Fibroblast of peridontal ligament (primary cell): ENCODE measurements around the gene JSRP1.

Source experiments
- DNase-seq: peaks from one replicate; pipeline ENCODE4 v3.0.0-alpha.2; 2010; ENCODE audit errors: extremely low read depth

The JSRP1 gene

GRCh38 chr19:2255982-2256685 is at the start of gene JSRP1:
TSS of gene JSRP1 (minus strand) at chr19:2256417. CDS start at chr19:2255314, 1,103 bp downstream.
- no peak for DNase-seq

DNA sequence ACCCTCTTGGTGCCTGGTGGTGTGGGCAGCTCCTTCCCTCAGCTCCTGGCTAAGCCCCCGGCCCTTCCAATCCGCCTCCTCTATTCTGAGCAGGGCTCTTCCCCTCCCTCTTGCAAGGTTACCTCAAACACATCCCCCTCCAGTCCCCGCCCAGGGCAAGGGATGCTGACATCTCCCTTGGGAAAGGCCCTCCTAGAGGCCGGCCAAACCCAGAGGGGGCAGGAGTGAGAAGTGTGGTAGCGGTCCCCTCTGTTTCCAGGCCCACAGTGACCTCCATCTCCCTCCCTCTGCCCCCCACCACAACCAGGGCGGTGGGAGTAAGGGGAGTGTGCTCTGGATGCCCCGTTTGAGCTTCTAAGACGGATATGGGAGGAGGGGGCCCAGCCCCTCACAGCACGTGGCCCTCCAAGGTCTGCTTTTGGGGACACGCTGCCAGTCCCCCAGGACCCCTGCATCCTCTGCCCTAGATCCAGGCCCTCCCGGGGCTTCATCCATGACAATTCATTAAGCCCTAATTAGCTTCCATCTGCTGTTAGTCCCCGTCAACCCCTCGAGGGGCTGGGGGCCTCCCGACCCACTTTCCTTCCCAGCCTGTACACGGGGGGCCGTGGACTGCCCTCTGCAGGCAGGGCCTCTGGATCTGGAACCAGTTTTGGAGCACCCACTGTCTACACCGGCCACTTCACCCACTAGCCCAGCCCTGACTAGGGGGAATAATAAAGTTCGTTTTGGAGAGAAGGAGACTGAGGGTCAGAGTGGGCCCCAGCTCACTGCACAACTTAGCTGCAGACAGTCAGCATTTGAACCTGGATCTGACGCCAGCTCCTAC is 49.4 kb upstream of the JSRP1 start:
- DNase-seq, result no peak

- DNase-seq, result no peak
These were observed 47.1 kb upstream of the JSRP1 start for GRCh38 chr19:2303211-2303798.

- DNase-seq, result peak; percentile 31
These were observed 46.3 kb upstream of the JSRP1 start for GRCh38 chr19:2302319-2303210.

DNA sequence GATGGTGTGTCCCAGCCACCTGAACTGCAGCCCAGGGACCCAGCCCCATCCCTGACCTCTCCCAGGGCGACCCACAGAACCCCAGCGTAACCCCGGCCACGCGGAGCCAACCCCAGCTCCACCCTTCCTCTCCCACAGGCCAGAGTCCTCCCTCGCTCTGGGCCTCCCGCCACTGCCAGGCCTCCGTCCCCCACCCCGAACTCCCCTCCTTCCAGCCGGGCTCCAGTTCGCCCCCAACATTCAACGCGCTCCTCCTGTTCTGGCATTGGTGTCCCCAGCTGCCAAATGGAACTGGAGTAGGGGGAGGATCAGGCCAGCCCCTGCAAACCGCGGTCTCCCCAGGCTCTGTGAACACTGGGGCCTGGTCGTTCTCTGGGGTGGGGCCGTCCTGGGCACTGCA is 44.3 kb upstream of the JSRP1 start:
- no peak for DNase-seq

DNA sequence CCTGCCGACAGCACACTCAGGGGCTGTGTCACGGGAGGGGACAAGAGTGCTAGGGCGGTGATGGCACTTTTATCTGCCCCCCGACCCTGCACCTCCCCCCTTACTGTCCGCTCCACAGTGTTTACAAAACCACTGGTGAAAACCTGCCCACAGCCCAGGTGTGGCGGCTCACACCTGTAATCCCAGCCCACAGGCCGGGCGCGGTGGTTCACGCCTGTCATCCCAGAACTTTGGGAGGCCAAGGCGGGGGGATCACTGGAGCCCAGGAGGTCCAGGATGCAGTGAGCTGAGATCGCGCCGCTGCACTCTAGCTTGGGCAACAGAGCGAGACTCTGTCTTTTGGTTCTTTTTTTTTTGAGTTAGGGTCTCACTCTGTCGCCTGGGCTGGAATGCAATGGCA is 39.9 kb upstream of the JSRP1 start:
- no peak for DNase-seq

DNA sequence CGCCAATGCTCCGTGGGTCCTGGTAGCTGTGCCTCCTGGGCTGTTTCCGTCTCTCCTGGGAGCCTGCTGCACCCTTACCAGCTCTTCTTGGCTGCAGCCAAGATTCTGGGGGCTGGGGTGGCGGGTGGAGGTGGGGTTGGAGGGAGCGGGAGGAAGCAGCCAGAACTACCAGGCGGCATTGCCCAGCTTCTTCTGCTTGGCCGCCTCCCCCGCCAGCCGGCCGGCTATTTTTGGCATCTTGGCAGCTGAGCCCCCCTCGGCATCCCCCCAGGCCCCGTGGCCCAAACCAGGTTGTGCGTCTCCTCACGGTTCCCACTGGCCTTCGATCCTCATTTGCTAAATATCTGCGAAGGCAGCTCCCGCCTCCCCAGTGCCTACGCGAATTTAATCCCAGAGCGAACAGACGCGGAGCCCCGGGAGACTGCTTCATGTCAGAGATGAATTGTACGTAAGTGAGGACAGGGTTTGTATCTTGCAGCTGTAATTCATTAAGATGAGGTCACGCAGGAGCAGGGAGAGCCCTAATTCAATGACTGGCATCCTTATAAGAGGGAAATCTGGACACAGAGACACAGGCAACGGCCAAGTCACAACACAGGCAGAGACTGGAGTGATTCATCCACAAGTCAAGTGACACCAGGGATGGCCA is 38.6 kb upstream of the JSRP1 start:
- DNase-seq, result peak; percentile 91

DNA sequence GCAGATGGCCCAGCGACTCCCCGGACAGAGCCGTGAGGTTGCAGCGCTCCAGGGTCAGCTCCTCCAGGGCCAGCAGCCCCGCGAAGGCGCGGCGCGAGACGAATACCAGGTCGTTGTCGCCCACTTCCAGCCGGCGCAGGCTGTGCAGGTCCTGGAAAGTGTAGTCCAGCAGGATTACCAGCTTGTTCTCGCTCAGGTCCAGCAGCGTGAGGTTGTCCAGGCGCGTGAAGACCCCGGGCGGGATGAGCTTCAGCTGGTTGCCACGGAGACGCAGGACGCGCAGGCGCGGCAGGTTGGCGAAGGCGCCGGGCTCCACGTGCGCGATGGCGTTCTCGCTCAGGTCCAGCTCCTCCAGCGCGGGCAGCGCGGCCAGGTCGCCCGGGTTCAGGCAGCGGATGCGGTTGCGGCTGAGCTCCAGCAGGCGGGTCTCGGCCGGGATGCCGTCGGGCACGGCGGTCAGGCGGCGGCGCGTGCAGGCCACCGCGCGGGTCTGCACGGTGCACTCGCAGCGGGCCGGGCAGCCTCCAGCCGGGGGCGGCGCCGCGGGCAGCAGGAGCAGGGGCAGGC is 35.1 kb upstream of the JSRP1 start:
- no peak for DNase-seq

DNA sequence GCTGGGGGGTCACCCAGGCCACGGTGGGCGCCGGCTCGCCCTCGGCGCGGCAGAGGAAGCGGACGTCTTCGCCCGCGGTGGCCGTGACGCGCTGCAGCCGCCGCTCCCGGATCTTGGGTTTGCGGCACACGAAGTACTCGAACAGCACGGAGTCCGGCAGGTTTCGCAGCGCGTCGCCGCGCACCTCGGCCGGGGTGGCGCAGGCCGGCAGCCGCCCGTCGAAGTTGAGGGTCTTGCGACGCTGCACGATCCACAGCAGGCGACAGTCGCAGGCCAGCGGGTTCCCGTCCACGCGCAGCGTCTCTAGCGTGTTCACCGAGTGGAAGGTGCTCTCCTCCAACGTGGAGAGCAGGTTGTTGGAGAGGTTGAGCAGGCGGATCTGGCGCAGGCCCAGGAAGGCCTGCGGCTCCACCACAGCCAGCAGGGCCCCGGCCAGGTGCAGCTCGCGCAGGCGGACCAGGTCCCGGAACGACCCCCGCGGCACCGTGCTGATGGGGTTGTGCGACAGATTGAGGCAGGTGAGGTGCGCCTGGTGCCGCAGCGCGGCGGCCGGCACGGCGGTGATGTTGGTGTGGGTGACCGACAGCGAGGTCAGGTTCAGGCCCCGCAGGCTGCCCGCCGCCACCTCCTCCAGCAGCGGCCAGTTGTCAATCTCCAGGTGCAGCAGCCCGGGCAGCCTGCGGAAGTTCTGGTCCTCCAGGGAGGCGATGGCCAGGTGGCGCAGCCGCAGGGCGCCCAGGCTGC is 34.4 kb upstream of the JSRP1 start:
- DNase-seq, result no peak

DNA sequence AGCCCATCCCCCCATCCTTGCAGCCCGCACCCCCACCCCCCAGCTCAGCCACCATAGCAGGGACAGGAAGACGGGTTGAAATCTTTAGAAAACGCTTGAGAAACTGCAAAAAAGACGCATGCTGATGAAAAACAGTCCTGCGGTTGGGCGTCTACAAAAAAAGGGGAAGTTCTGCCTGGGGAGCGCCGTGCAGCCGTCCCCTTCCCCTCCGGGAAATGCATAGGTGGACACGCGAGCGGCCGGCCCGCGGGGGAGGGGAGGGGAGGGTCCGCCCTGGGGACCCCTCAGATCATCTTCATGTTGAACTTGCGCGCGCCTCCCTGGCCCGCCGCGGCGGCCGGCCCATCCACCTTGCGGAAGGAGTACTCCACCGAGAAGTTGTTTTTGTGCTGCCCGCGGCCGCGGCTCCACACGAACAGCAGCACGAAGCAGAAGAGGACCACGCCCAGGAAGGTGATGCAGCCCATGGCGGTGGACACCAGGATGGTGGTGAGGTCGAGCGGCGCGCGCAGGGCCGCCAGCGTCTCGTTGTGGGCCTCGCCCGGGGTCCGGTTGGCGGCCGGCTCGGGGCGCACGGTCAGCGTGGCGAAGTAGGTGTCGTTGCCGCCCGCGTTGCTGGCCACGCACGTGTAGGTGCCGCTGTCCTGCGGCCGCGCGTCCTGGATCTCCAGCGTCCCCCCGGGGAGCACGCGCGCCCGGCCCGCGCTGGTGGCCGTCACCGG is 33.7 kb upstream of the JSRP1 start:
- DNase-seq, result no peak

DNA sequence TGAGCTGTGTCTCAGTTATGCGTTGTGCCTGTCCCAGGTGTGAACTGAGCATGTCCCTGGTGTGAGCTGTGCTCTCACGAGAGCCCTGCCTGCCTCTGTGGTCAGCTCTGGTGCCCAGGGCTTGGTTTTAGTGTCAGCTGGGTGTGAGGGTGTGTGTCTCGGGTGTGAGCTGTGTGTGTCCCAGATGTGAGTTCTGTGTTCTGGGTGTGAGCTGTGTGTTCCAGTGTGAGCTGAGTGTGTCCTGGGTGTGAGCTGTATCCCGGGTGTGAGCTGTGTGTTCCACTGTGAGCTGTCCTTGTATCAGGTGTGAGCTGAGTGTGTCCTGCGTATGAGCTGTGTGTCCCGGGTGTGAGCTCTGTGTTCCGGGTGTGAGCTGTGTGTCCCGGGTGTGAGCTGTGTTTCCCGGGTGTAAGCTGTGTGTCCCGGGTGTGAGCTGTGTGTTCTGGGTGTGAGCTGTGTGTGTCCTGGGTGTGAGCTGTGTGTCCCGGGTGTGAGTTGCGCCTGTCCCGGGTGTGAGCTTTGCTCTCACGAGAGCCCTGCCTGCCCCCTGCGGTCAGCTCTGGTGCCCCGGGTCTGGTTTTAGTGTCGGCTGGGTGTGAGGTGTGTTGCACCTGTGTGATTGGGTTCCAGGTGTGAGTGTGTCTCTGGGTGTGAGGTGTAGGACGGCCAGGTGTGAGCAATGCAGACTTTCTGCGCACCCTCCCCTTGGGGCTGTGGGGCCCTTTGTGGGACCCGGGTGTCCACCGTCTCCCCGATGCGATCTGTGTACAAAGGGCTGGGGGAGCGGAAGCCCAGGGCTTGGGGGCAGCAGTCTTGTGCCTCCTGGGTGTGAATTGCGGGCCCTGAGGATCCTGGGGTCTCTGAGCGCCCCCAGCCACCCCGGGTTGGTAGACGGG is 32.8 kb upstream of the JSRP1 start:
- DNase-seq, result no peak

DNA sequence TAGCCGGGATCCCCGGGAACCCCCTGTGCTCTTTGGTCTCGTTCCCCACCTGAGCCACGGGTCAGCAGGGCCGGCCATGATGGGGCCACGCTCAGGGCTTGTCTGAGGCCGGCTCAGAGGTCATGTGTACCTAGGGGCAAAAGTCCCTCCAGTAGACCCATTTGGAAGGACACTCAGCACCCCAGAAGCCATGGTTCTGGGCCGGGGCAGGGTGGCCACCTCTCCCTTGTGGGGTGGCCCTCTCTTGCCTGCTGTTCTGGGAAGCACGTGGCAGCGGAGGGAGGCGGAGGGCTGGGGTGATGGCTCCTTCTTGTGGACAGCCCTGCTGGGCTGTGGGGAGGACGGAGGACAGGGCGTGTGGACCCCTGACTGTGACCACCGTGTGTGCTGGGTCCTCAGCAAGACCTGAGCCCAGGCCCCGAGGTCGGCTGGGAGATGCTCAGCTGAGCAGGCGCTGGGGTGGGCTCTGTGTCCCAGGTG is 32.2 kb upstream of the JSRP1 start:
- no peak for DNase-seq

- DNase-seq, result no peak
These were observed 31.5 kb upstream of the JSRP1 start for GRCh38 chr19:2287585-2288337.

DNA sequence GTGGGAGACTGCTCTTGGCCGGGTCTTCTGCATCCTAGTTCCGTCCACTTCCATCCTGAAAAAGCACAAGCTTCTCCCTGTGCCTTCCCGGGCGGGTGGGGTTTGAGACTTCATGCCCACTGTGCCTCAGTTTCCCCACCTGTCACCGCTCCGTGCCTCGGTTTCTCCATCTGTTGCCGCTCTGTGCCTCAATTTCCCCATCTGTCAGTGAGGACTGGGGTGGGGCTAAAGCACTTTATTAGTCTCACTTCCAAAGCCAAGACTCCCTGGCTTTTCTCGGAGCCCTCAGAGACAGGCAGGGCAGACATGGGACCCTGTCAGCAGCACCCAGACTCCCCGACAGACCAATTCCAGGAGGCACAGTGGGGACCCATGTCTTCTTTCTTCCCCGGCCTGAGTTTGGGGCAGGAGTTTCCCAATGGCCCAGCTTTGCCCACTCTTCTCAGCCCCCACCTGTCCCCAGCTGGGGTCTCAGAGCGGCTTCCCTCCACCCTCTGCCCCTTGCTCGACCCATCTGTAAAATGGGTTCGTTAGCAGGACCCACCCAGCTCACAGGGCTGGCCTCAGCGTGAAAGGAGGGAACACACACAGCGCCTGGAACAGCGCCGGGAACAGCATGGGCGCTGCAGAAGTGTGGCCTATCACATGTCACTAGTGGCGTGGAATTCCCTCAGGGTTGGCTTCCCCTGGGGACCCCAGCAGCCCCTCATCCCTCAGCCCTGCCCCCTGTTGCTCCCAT is 30.4 kb upstream of the JSRP1 start:
- no peak for DNase-seq

DNA sequence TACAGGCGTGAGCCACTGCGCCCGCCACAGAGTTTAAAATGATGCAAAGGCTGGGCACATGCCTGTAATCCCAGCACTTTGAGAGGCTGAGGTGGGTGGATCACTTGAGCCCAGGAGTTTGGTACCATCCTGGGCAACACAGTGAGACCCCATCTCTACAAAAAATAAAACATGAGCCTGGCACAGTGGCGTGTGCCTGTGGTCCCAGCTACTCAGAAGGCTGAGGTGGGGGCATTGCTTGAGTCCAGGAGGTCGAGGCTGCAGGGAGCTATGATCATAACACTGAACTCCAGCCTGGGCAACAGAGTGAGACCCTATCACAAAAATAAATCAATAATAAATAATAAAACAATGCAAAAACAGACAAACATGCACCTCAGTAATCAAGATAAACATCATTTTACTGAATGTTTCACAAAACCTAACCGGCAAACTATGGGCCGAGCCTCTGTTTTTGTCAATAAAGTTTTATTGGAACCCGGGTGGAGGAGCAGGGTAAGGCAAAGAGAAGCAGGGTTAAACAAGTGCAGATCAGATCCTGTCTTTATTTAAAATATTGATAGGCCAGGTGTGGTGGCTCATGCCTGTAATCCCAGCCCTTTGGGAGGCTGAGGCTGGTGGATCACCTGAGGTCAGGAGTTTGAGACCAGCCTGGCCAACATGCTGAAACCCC is 27.8 kb upstream of the JSRP1 start:
- no peak for DNase-seq

GRCh38 chr19:2282862-2283237 is 26.6 kb upstream of the JSRP1 start:
- DNase-seq, result no peak
